GM23338 (cell line): Measurements from ENCODE around the gene PTPN5. TPM values are rescaled to one million over a fixed set of nuclear protein-coding genes. Genes with fewer than 3 reads are reported as not detected.
"Not testable (repeated sequence)": the region's sequence is repeated elsewhere in the genome, so short reads cannot be mapped to it uniquely, and the experiment has no call there.

Source experiments
- ATAC-seq: fragments of 200-7000 bp; cut with Tn5 transposase; 3 replicates; pipeline ENCODE4 v1.9.1; 2020
- DNase-seq: peaks from one replicate; pipeline ENCODE4 v3.0.0-alpha.2; 2015; ENCODE audit warnings: low spot score
- H2AFZ ChIP-seq: fragments of 200-600 bp; sonication (generic); 2 replicates; pipeline ENCODE4 v1.8.0; 2016; ENCODE audit warnings: antibody characterized with exemption, mild to moderate bottlenecking, moderate library complexity
- H3F3A ChIP-seq: fragments of 200-600 bp; sonication (generic); replicated peaks from 2 replicates; pipeline ENCODE4 v1.8.0; 2017; ENCODE audit warnings: antibody characterized with exemption, mixed run types, low read depth
- H3K27ac ChIP-seq: fragments of 200-600 bp; sonication (generic); 2 replicates; pipeline ENCODE4 v1.6.1; 2016; ENCODE audit warnings: low read depth
- H3K27me3 ChIP-seq: fragments of 200-600 bp; sonication (generic); 2 replicates; pipeline ENCODE4 v1.8.0; 2016; ENCODE audit warnings: mild to moderate bottlenecking, mixed run types, moderate library complexity; ENCODE audit not compliant: insufficient read depth
- H3K36me3 ChIP-seq: fragments of 200-600 bp; sonication (generic); 2 replicates; pipeline ENCODE4 v1.8.0; 2016; ENCODE audit warnings: mild to moderate bottlenecking; ENCODE audit not compliant: insufficient read depth
- H3K4me1 ChIP-seq: fragments of 200-600 bp; sonication (generic); 2 replicates; pipeline ENCODE4 v1.8.0; 2016; ENCODE audit warnings: mild to moderate bottlenecking, moderate library complexity; ENCODE audit not compliant: insufficient read depth
- H3K4me2 ChIP-seq: fragments of 200-600 bp; sonication (generic); 2 replicates; pipeline ENCODE4 v1.7.1; 2017; ENCODE audit warnings: mixed run types
- H3K4me3 ChIP-seq: fragments of 200-600 bp; sonication (generic); 2 replicates; pipeline ENCODE4 v1.6.1; 2016; ENCODE audit warnings: mixed run types
- H3K79me2 ChIP-seq: fragments of 200-600 bp; sonication (generic); replicated peaks from 2 replicates; pipeline ENCODE4 v1.8.0; 2017; ENCODE audit warnings: mild to moderate bottlenecking; ENCODE audit not compliant: insufficient read depth
- H3K9me2 ChIP-seq: fragments of 200-600 bp; sonication (generic); 2 replicates; pipeline ENCODE4 v1.8.0; 2017; ENCODE audit not compliant: insufficient read depth
- H4K20me1 ChIP-seq: fragments of 200-600 bp; sonication (generic); replicated peaks from 2 replicates; pipeline ENCODE4 v1.8.0; 2017; ENCODE audit warnings: mild to moderate bottlenecking; ENCODE audit not compliant: insufficient read depth
- H3K27ac Mint-ChIP-seq: 2 replicates; pipeline ENCODE4 v1.8.0; 2020; ENCODE audit warnings: inconsistent platforms, mild to moderate bottlenecking, moderate library complexity, mixed read lengths
- H3K27me3 Mint-ChIP-seq: 3 replicates; pipeline ENCODE4 v1.8.0; 2022; ENCODE audit warnings: low read depth, mild to moderate bottlenecking, moderate library complexity, mixed read lengths, inconsistent platforms; ENCODE audit not compliant: insufficient read depth, poor library complexity
- H3K36me3 Mint-ChIP-seq: 3 replicates; pipeline ENCODE4 v1.8.0; 2021; ENCODE audit warnings: low read depth, mild to moderate bottlenecking, inconsistent platforms, moderate library complexity, mixed read lengths
- H3K4me1 Mint-ChIP-seq: 3 replicates; pipeline ENCODE4 v1.8.0; 2020; ENCODE audit warnings: mild to moderate bottlenecking, inconsistent platforms, mixed read lengths
- H3K4me3 Mint-ChIP-seq: 3 replicates; pipeline ENCODE4 v1.8.0; 2021; ENCODE audit warnings: moderate library complexity, mild to moderate bottlenecking, inconsistent platforms, mixed read lengths
- H3K9me3 Mint-ChIP-seq: 3 replicates; pipeline ENCODE4 v1.8.0; 2020; ENCODE audit warnings: moderate library complexity, mild to moderate bottlenecking, inconsistent platforms, mixed read lengths
- CTCF ChIP-seq, 2 experiments: fragments of 200-600 bp in 1 of 2; sonication (generic) in 1 of 2; conservative IDR thresholded peaks; 2 replicates each; pipeline versions ENCODE4 v1.5.1 to v1.6.1; 2016 to 2017; ENCODE audit warnings: antibody characterized with exemption in 2 of 2, low read depth in 2 of 2, mild to moderate bottlenecking in 2 of 2, moderate library complexity in 1 of 2
- JUNB ChIP-seq: IDR thresholded peaks from one replicate; pipeline ENCODE4 v1.6.1; 2016; ENCODE audit warnings: antibody characterized with exemption; ENCODE audit not compliant: unreplicated experiment
- REST ChIP-seq: IDR thresholded peaks from one replicate; pipeline ENCODE4 v1.6.1; 2018; ENCODE audit warnings: antibody characterized with exemption; ENCODE audit not compliant: unreplicated experiment
- STAT1 ChIP-seq: IDR thresholded peaks from one replicate; pipeline ENCODE4 v1.6.1; 2016; ENCODE audit warnings: antibody characterized with exemption; ENCODE audit not compliant: unreplicated experiment
- polyA plus RNA-seq: library from polyadenylated mRNA; unstranded; fragments of >200 nt; fragmentation: Nextera tagmentation; extraction: Ambion mirVana; gene quantifications from 2 replicates; pipeline ENCODE4 v1.2.1, GENCODE V29; 2016
- total RNA-seq: library from RNA; depleted of rRNA; stranded (reverse); fragments of >200 nt; shearing (Covaris generic); gene quantifications from 2 replicates; pipeline ENCODE4 v1.2.3, GENCODE V29; 2014; rRNA removed

PTPN5 gene
- total and polyA plus RNA-seq, 2 experiments from 2014 or later: 3.7 to 5.7 TPM

- TF ChIP-seq STAT1 (no peak), CTCF (conservative IDR thresholded peaks at IDR 0.05; ENCODE audit: low read depth in 2 of 2) (no peak), REST (no peak), JUNB (no peak)
Observed at GRCh38 chr11:18682466-18682865, 109.1 kb downstream of the PTPN5 start (continued).

- H3K36me3 Mint-ChIP-seq, H3F3A ChIP-seq, H3K79me2 ChIP-seq, H3K36me3 ChIP-seq, H3K27ac Mint-ChIP-seq, H3K4me3 ChIP-seq, H3K27me3 Mint-ChIP-seq, H3K4me1 ChIP-seq, H4K20me1 ChIP-seq, H3K4me1 Mint-ChIP-seq, ATAC-seq, H2AFZ ChIP-seq, H3K27me3 ChIP-seq, H3K9me3 Mint-ChIP-seq, H3K27ac ChIP-seq, H3K4me3 Mint-ChIP-seq, H3K4me2 ChIP-seq, H3K9me2 ChIP-seq, DNase-seq: not testable (repeated sequence)
Observed at GRCh38 chr11:18681949-18682348, 109.6 kb downstream of the PTPN5 start.

Other genes starting within 250 kb of the PTPN5 start
- gene UEVLD, start 203.1 kb downstream of the PTPN5 start, total RNA-seq: 11.8 and 12.7 TPM in 2 replicates
- gene UEVLD, start 203.1 kb downstream of the PTPN5 start, polyA plus RNA-seq: 6.0 and 10.2 TPM in 2 replicates
- gene MISFA, start 192.0 kb downstream of the PTPN5 start, total RNA-seq: 1.7 TPM in 1 of 2 replicates, not detected in the other
- gene MISFA, start 192.0 kb downstream of the PTPN5 start, polyA plus RNA-seq: 5.1 and 7.9 TPM in 2 replicates
- gene SPTY2D1, start 157.5 kb downstream of the PTPN5 start, total RNA-seq: 14.1 TPM in 2 replicates
- gene SPTY2D1, start 157.5 kb downstream of the PTPN5 start, polyA plus RNA-seq: 5.4 and 5.9 TPM in 2 replicates
- 0.45 and 0.70 TPM in 2 replicates for gene TMEM86A, start 93.0 kb downstream of the PTPN5 start, total RNA-seq
- 0.91 and 0.99 TPM in 2 replicates for gene TMEM86A, start 93.0 kb downstream of the PTPN5 start, polyA plus RNA-seq
- not detected in 2 replicates for gene IGSF22, start 65.6 kb downstream of the PTPN5 start, total RNA-seq
- 0.37 and 0.85 TPM in 2 replicates for gene IGSF22, start 65.6 kb downstream of the PTPN5 start, polyA plus RNA-seq
- gene MRGPRX1, start 147.6 kb upstream of the PTPN5 start, total RNA-seq: not detected in 2 replicates
- gene MRGPRX1, start 147.6 kb upstream of the PTPN5 start, polyA plus RNA-seq: not detected in 2 replicates